Fibroblast of lung (primary cell): ENCODE measurements around the gene ANKFN1. TPM values are rescaled to one million over a fixed set of nuclear protein-coding genes. Genes with fewer than 3 reads are reported as not detected.

ENCODE experiments used
- DNase-seq, 2 donors: peaks; one replicate each; pipeline versions ENCODE4 v3.0.0 to v3.0.0-alpha.2; 2010; ENCODE audit warnings: low read depth in 2 of 2
- H2AFZ ChIP-seq: 2 replicates; pipeline ENCODE4 v1.5.1; 2012; ENCODE audit warnings: low read length, control low read depth, inconsistent platforms
- H3K27ac ChIP-seq: 2 replicates; pipeline ENCODE4 v1.5.1; 2011; ENCODE audit warnings: low read length, control low read depth; ENCODE audit not compliant: insufficient read depth
- H3K27me3 ChIP-seq: 2 replicates; pipeline ENCODE4 v1.5.1; 2011; ENCODE audit warnings: mild to moderate bottlenecking, low read length; ENCODE audit not compliant: control insufficient read depth, insufficient read depth
- H3K36me3 ChIP-seq: 2 replicates; pipeline ENCODE4 v1.5.1; 2011; ENCODE audit warnings: low read length; ENCODE audit not compliant: control insufficient read depth, insufficient read depth
- H3K4me1 ChIP-seq: 2 replicates; pipeline ENCODE4 v1.5.1; 2011; ENCODE audit warnings: low read length; ENCODE audit not compliant: control insufficient read depth, insufficient read depth; ENCODE audit errors: extremely low read depth
- H3K4me2 ChIP-seq: 2 replicates; pipeline ENCODE4 v1.5.1; 2011; ENCODE audit warnings: low read length, control low read depth; ENCODE audit not compliant: insufficient read depth; ENCODE audit errors: extremely low read depth
- H3K4me3 ChIP-seq, 4 experiments: fragments of 200-600 bp in 1 of 4; sonication (generic) in 1 of 4; replicated peaks in 1 of 4; 2 replicates each; pipeline ENCODE4 v1.5.1; 2011 to 2016; ENCODE audit warnings: low read length in 4 of 4, low read depth in 3 of 4, mild to moderate bottlenecking in 3 of 4, control low read depth in 2 of 4, inconsistent platforms in 1 of 4, mixed read lengths in 1 of 4; ENCODE audit not compliant: insufficient read depth in 1 of 4; ENCODE audit errors: control extremely low read depth in 1 of 4
- H3K79me2 ChIP-seq: 2 replicates; pipeline ENCODE4 v1.5.1; 2012; ENCODE audit warnings: mild to moderate bottlenecking, low read length, inconsistent platforms; ENCODE audit not compliant: control insufficient read depth, insufficient read depth
- H3K9ac ChIP-seq: 2 replicates; pipeline ENCODE4 v1.5.1; 2011; ENCODE audit warnings: mild to moderate bottlenecking, low read length, control low read depth; ENCODE audit not compliant: insufficient read depth
- H3K9me3 ChIP-seq: 2 replicates; pipeline ENCODE4 v1.5.1; 2012; ENCODE audit warnings: low read depth, low read length; ENCODE audit not compliant: control insufficient read depth, insufficient read depth
- H4K20me1 ChIP-seq: 2 replicates; pipeline ENCODE4 v1.5.1; 2011; ENCODE audit warnings: low read length; ENCODE audit not compliant: control insufficient read depth, insufficient read depth; ENCODE audit errors: extremely low read depth
- EZH2 ChIP-seq: IDR thresholded peaks from 2 replicates; pipeline ENCODE4 v1.5.1; 2012; ENCODE audit warnings: low read length, control low read depth, mild to moderate bottlenecking; ENCODE audit errors: missing control alignments
- polyA plus RNA-seq, 2 donors: library from polyadenylated mRNA; depleted of rRNA in 1 of 2; stranded (reverse) in 1 of 2; unstranded in 1 of 2; fragments of >200 nt; gene quantifications; 2 replicates each; pipeline ENCODE4 v1.2.1, GENCODE V29; 2011 to 2012; ENCODE audit warnings: missing spikeins in 1 of 2
- total RNA-seq: library from RNA; depleted of rRNA; stranded (reverse); fragments of >200 nt; gene quantifications from 2 replicates; pipeline ENCODE4 v1.2.1, GENCODE V29; 2014
- TF ChIP-seq, protein P1 (sequence below), 2 donors: IDR thresholded peaks in 1 of 2; conservative IDR thresholded peaks in 1 of 2; 1 replicate in 1 of 2; 2 replicates in 1 of 2; pipeline ENCODE4 v1.5.1; 2011 to 2012; ENCODE audit warnings: low read length in 2 of 2, control low read depth in 1 of 2, inconsistent platforms in 1 of 2, low read depth in 1 of 2, mild to moderate bottlenecking in 1 of 2

ANKFN1 gene
- total and polyA plus RNA-seq, 2 donors (not counting 1 experiment from before 2014, with no cell fraction given), result 0.19 TPM; not detected in 1

DNA sequence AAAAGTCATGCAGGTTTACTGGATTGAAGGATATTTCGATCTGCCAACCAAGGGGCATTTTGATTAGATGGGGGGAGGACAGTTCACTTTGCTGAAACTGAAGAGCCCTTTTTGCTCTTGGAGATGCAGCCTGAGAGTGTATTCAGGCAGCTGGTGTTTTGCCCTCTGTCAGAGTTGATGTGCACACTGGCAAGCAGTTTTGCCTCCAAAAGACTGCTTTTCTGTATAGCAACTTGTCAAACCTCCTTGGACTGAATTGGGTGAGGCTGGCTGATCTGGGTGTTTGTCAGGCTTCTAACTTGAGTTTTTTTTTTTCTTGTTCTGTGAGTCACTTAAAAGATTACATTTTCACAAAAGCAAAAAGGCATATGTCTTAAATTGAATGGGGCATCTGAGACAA, 22.6 kb upstream of the ANKFN1 start:
- Histone ChIP-seq H3K27me3 (no peaks in the 10 kb centered on the region), H3K36me3 (no peaks in the 10 kb centered on the region), H3K9me3 (no peaks in the 10 kb centered on the region), H3K4me3 (no peak overlapping the region), H3K4me2 (no peak overlapping the region), H3K79me2 (no peaks in the 10 kb centered on the region), H3K9ac (no peak overlapping the region), H3K27ac (no peak overlapping the region), H2AFZ (no peak overlapping the region), H4K20me1 (no peaks in the 10 kb centered on the region), H3K4me1 (no peaks in the 10 kb centered on the region)
- TF ChIP-seq, protein P1, sequence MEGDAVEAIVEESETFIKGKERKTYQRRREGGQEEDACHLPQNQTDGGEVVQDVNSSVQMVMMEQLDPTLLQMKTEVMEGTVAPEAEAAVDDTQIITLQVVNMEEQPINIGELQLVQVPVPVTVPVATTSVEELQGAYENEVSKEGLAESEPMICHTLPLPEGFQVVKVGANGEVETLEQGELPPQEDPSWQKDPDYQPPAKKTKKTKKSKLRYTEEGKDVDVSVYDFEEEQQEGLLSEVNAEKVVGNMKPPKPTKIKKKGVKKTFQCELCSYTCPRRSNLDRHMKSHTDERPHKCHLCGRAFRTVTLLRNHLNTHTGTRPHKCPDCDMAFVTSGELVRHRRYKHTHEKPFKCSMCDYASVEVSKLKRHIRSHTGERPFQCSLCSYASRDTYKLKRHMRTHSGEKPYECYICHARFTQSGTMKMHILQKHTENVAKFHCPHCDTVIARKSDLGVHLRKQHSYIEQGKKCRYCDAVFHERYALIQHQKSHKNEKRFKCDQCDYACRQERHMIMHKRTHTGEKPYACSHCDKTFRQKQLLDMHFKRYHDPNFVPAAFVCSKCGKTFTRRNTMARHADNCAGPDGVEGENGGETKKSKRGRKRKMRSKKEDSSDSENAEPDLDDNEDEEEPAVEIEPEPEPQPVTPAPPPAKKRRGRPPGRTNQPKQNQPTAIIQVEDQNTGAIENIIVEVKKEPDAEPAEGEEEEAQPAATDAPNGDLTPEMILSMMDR (conservative IDR thresholded peaks at IDR 0.05 in 1 of 2, IDR thresholded peaks at IDR 0.05 in 1 of 2; ENCODE audit: low read depth in 1 of 2, low read length in 2 of 2), result no peak
- no peak for TF ChIP-seq EZH2
- no peak for DNase-seq

GRCh38 chr17:56131431-56131830, 21.8 kb upstream of the ANKFN1 start:
- H4K20me1 ChIP-seq, result no peaks in the 10 kb centered on the region
- no peaks in the 10 kb centered on the region for H3K4me1 ChIP-seq
- DNase-seq, result peak in 1 of 2 donors; percentile 46
- H3K4me3 ChIP-seq, result no peak overlapping the region
- no peaks in the 10 kb centered on the region for H3K27me3 ChIP-seq
- TF ChIP-seq, protein P1 (conservative IDR thresholded peaks at IDR 0.05 in 1 of 2, IDR thresholded peaks at IDR 0.05 in 1 of 2; ENCODE audit: low read depth in 1 of 2, low read length in 2 of 2), result no peak
- TF ChIP-seq EZH2, result no peak
- H3K4me2 ChIP-seq, result no peak overlapping the region
- no peak overlapping the region for H2AFZ ChIP-seq
- H3K9me3 ChIP-seq, result no peaks in the 10 kb centered on the region
- H3K79me2 ChIP-seq, result no peaks in the 10 kb centered on the region
- H3K9ac ChIP-seq, result no peak overlapping the region
- H3K27ac ChIP-seq, result no peak overlapping the region
- no peaks in the 10 kb centered on the region for H3K36me3 ChIP-seq

- Histone ChIP-seq H3K36me3 (no peaks in the 10 kb centered on the region), H3K4me3 (no peak overlapping the region), H3K27ac (no peak overlapping the region), H3K4me2 (no peak overlapping the region), H3K27me3 (no peaks in the 10 kb centered on the region), H4K20me1 (no peaks in the 10 kb centered on the region), H3K79me2 (no peaks in the 10 kb centered on the region), H2AFZ (no peak overlapping the region), H3K9ac (no peak overlapping the region), H3K4me1 (no peaks in the 10 kb centered on the region), H3K9me3 (no peaks in the 10 kb centered on the region)
- DNase-seq, result peak in 1 of 2 donors; percentile 52
- TF ChIP-seq, protein P1 (conservative IDR thresholded peaks at IDR 0.05 in 1 of 2, IDR thresholded peaks at IDR 0.05 in 1 of 2; ENCODE audit: low read depth in 1 of 2, low read length in 2 of 2), result no peak
- TF ChIP-seq EZH2, result no peak
Observed at GRCh38 chr17:56136301-56136700, 17.0 kb upstream of the ANKFN1 start.
